ENCODE data around the gene RAB1A. TPM values are rescaled to one million over a fixed set of nuclear protein-coding genes. Genes with fewer than 3 reads are reported as not detected.

Gene RAB1A
- total and polyA plus RNA-seq, 9 of the 15 experiments (the other 6 are each of a cell fraction or from before 2014, with no cell fraction given) = 43.8 to 163 (median 67.7) TPM

DNA sequence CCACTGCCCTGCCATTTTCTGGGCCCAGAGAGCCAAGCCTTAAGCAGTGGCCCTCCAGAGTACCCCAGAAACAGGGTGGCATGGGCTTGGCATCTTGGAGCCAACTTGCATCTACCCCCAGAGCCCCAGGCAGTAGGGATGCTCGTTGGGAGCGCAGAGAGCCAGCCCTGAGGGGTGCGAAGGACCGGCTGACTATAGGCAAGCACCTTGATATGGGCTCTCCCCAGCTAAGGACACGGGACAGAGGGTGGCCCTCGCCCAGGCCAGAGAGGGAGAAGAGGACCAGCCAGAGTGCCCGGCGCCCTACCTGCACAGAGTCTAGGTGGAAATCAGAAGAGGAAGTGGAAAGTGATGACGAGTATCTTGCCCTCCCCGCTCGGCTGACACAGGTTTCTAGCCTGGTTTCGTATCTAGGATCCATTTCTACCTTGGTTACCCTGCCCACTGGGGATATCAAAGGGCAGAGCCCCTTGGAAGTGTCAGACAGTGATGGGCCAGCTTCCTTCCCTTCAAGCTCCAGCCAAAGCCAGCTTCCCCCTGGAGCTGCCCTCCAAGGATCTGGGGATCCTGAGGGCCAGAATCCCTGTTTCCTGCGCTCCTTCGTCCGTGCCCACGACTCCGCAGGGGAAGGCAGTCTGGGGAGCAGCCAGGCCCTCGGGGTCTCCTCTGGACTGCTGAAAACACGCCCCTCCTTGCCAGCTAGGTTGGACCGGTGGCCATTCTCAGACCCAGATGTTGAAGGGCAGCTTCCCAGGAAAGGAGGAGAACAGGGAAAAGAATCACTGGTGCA lies 57.5 kb downstream of the RAB1A start:
- in situ Hi-C loops (cut with MboI) = loop anchor here (5.0 kb wide), 1 partner anchor 115 kb away; no protein-coding TSS in a partner anchor
- Histone ChIP-seq H3K27me3 (ENCODE audit: control insufficient read depth in 2 of 2, insufficient read depth in 2 of 2, low read length in 2 of 2) (no peaks in the 10 kb centered on the region), H3K4me3 (no peak overlapping the region), H4K20me1 (replicated peaks; ENCODE audit: control insufficient read depth, insufficient read depth, low read length) (0 out of 2 replicates have a peak, but pooled peaks cover 8% of the 10 kb centered on the region), H3K9me1 (ENCODE audit: control insufficient read depth, insufficient read depth, low read length) (peaks cover 4% of the 10 kb centered on the region), H3K79me2 (ENCODE audit: control insufficient read depth, insufficient read depth, low read length) (peaks cover 5% of the 10 kb centered on the region; the same call in 1 of the 3 replicates), H3K27ac (ENCODE audit: extremely low read depth, low read depth, low read length) (no peak overlapping the region), H3K4me1 (replicated peaks in 1 of 2; ENCODE audit: control insufficient read depth in 2 of 2, insufficient read depth in 2 of 2, low read length in 2 of 2) (peaks cover 11 to 15% of the 10 kb centered on the region in 2 experiments; a peak in 4 of 5 replicates), H3K9me3 (replicated peaks; ENCODE audit: control insufficient read depth, insufficient read depth, low read depth, low read length) (no peaks in the 10 kb centered on the region), H3K36me3 (ENCODE audit: control insufficient read depth, insufficient read depth, low read length) (peaks cover 63% of the 10 kb centered on the region), H3K4me2 (ENCODE audit: insufficient read depth, low read length) (no peak overlapping the region), H3K9ac (ENCODE audit: insufficient read depth in 1 of 2, low read depth in 2 of 2, low read length in 2 of 2) (peak overlapping the region in 1 of 2 experiments; percentile 18; a peak in 1 of 4 replicates), H2AFZ (ENCODE audit: low read depth, low read length) (no peak overlapping the region)
- ATAC-seq = no peak
- BruUV-seq (replicated peaks) = no TSS peak
- DNase-seq (ENCODE audit: extremely low read depth in 1 of 4, low spot score in 3 of 4) = no peak
- WGBS (ENCODE audit: insufficient coverage, low coverage, missing lambda C conversion rate) = 93% methylated on average over 20 of the region's 20 CpGs
- CTCF ChIA-PET (ENCODE audit: low intra/inter-chr PET ratio) = no interaction called here
- no peak for FAIRE-seq
- POLR2A ChIA-PET = interaction anchor here (0.6 to 3.0 kb wide), 4 partner anchors 7 to 384 kb away, joined by 3 to 17 read pairs (median 5); no protein-coding TSS in a partner anchor
- intact Hi-C loops (cut with micrococcal nuclease) = no loop called here
- TF ChIP-seq ZNF764 (CRISPR knock-in tag; IDR thresholded peaks at IDR 0.05; ENCODE audit: low read depth) (no peak), POLR2G (IDR thresholded peaks at IDR 0.05; ENCODE audit: low read depth, low read length) (peak; percentile 52), CSDE1 (IDR thresholded peaks at IDR 0.05) (no peak), SPI1 (IDR thresholded peaks at IDR 0.05; ENCODE audit: borderline replicate concordance, low read depth, low read length) (peak; percentile 48; the same call in 1 of the 2 replicates), POLR2A (conservative IDR thresholded peaks at IDR 0.05) (0 out of 2 replicates have a peak, but pooled peaks have one; percentile 33), MAZ (CRISPR knock-in tag; conservative IDR thresholded peaks at IDR 0.05 in 1 of 2, IDR thresholded peaks at IDR 0.05 in 1 of 2) (no peak), U2AF2 (optimal IDR thresholded peaks at IDR 0.05; ENCODE audit: low read depth, low read length) (no peak)
- TF ChIP-seq, protein P1, sequence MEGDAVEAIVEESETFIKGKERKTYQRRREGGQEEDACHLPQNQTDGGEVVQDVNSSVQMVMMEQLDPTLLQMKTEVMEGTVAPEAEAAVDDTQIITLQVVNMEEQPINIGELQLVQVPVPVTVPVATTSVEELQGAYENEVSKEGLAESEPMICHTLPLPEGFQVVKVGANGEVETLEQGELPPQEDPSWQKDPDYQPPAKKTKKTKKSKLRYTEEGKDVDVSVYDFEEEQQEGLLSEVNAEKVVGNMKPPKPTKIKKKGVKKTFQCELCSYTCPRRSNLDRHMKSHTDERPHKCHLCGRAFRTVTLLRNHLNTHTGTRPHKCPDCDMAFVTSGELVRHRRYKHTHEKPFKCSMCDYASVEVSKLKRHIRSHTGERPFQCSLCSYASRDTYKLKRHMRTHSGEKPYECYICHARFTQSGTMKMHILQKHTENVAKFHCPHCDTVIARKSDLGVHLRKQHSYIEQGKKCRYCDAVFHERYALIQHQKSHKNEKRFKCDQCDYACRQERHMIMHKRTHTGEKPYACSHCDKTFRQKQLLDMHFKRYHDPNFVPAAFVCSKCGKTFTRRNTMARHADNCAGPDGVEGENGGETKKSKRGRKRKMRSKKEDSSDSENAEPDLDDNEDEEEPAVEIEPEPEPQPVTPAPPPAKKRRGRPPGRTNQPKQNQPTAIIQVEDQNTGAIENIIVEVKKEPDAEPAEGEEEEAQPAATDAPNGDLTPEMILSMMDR (IDR thresholded peaks at IDR 0.05 in 2 of 3, conservative IDR thresholded peaks at IDR 0.05 in 1 of 3; ENCODE audit: insufficient read depth in 2 of 3, low read depth in 1 of 3, low read length in 3 of 3) = 0 out of 6 replicates have a peak, but pooled peaks of 1 of the 3 experiments have one; percentile 2

Data from K562 (cell line).